Gastroesophageal sphincter (tissue), 4 donors: ENCODE measurements around the gene CORIN. TPM values are rescaled to one million over a fixed set of nuclear protein-coding genes. Genes with fewer than 3 reads are reported as not detected.
"Not testable (repeated sequence)": the region's sequence is repeated elsewhere in the genome, so short reads cannot be mapped to it uniquely, and the experiment has no call there.

Experiments
- ATAC-seq: fragments of 150-250 bp; one replicate; pipeline ENCODE4 v1.9.1; 2016; ENCODE audit warnings: mild to moderate bottlenecking, moderate library complexity
- H3K27ac ChIP-seq, 4 donors: fragments of 200-600 bp; sonication (generic) in 3 of 4; 1 replicate in 3 of 4; 2 replicates in 1 of 4; pipeline ENCODE4 v1.5.1; 2016 to 2019
- H3K27me3 ChIP-seq: fragments of 200-600 bp; sonication (generic); one replicate; pipeline ENCODE4 v1.5.1; 2019
- H3K36me3 ChIP-seq, 2 donors: fragments of 200-600 bp; sonication (generic); one replicate each; pipeline ENCODE4 v1.5.1; 2019; ENCODE audit warnings: control low read depth in 1 of 2
- H3K4me1 ChIP-seq, 3 donors: fragments of 200-600 bp; sonication (generic); 1 replicate in 2 of 3; 2 replicates in 1 of 3; pipeline ENCODE4 v1.5.1; 2016 to 2019; ENCODE audit warnings: control low read depth in 2 of 3
- H3K4me3 ChIP-seq, 2 donors: fragments of 200-600 bp; sonication (generic); one replicate each; pipeline ENCODE4 v1.5.1; 2019; ENCODE audit warnings: mild to moderate bottlenecking in 1 of 2, moderate library complexity in 1 of 2
- H3K9me3 ChIP-seq, 3 donors: fragments of 200-600 bp; sonication (generic); one replicate each; pipeline ENCODE4 v1.5.1; 2017 to 2019; ENCODE audit warnings: control low read depth in 2 of 3
- EP300 ChIP-seq: sonication (generic); formaldehyde crosslinking; IDR thresholded peaks from one replicate; pipeline ENCODE4 v1.6.1; 2017; ENCODE audit warnings: antibody characterized with exemption, mild to moderate bottlenecking
- POLR2A ChIP-seq, 2 donors: fragments of 450-650 bp; IDR thresholded peaks; one replicate each; pipeline ENCODE4 v1.6.1; 2017; ENCODE audit warnings: antibody characterized with exemption in 2 of 2, mild to moderate bottlenecking in 2 of 2, moderate library complexity in 1 of 2
- POLR2AphosphoS5 ChIP-seq: sonication (generic); formaldehyde crosslinking; IDR thresholded peaks from one replicate; pipeline ENCODE4 v1.6.1; 2017; ENCODE audit warnings: antibody characterized with exemption
- WGBS, 2 donors: methylation state at CpG; one replicate each; pipeline ENCODE4 v1.1.5; 2018; ENCODE audit warnings: low coverage in 1 of 2; 5-methylcytosine and 5-hydroxymethylcytosine counted together
- total RNA-seq, 4 donors: library from RNA; depleted of rRNA; stranded (reverse); fragments of >200 nt; gene quantifications; one replicate each; pipeline ENCODE4 v1.1.0, GENCODE V29; 2016
- TF ChIP-seq, protein P1 (sequence below), 4 experiments: fragments of 200-600 bp in 2 of 4; fragments of 450-650 bp in 2 of 4; sonication (generic) in 1 of 4; IDR thresholded peaks; one replicate each; pipeline ENCODE4 v1.5.1; 2017 to 2019; ENCODE audit warnings: antibody characterized with exemption in 4 of 4, mild to moderate bottlenecking in 2 of 4, moderate library complexity in 2 of 4

CORIN gene
- total RNA-seq, 4 donors from 2014 or later, result 0.47 to 3.3 (median 2.2) TPM

DNA sequence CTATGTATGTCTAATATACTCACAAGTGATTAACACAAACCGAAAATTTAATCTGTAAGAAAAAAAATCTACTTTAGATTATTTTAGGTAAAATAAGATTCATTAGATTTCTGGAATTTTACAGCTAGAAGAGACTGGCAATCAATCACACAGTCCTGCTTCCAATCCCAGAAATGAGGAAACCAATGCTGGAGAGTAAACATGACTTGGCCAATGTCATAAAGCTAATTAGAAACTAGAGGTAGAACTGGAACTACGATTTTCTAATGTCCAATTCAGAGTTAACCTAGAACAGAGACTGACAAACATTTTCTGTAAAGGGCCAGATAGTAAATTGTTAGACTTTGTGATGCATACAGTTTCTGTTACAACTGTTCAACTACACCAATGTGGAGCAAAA lies 123.6 kb downstream of the CORIN start:
- 47 to 64% methylated on average over 2 of the region's 2 CpGs for WGBS, 2 donors
- no peaks in the 10 kb centered on the region for H3K9me3 ChIP-seq
- ATAC-seq, result no peak
- no peaks in the 10 kb centered on the region for H3K36me3 ChIP-seq
- H3K4me3 ChIP-seq, result no peak overlapping the region
- no peaks in the 10 kb centered on the region for H3K4me1 ChIP-seq
- no peaks in the 10 kb centered on the region for H3K27me3 ChIP-seq
- no peak overlapping the region for H3K27ac ChIP-seq
- TF ChIP-seq EP300 (no peak), POLR2AphosphoS5 (no peak), POLR2A (IDR thresholded peaks at IDR 0.05) (no peak)
- TF ChIP-seq, protein P1, sequence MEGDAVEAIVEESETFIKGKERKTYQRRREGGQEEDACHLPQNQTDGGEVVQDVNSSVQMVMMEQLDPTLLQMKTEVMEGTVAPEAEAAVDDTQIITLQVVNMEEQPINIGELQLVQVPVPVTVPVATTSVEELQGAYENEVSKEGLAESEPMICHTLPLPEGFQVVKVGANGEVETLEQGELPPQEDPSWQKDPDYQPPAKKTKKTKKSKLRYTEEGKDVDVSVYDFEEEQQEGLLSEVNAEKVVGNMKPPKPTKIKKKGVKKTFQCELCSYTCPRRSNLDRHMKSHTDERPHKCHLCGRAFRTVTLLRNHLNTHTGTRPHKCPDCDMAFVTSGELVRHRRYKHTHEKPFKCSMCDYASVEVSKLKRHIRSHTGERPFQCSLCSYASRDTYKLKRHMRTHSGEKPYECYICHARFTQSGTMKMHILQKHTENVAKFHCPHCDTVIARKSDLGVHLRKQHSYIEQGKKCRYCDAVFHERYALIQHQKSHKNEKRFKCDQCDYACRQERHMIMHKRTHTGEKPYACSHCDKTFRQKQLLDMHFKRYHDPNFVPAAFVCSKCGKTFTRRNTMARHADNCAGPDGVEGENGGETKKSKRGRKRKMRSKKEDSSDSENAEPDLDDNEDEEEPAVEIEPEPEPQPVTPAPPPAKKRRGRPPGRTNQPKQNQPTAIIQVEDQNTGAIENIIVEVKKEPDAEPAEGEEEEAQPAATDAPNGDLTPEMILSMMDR (IDR thresholded peaks at IDR 0.05), result no peak

DNA sequence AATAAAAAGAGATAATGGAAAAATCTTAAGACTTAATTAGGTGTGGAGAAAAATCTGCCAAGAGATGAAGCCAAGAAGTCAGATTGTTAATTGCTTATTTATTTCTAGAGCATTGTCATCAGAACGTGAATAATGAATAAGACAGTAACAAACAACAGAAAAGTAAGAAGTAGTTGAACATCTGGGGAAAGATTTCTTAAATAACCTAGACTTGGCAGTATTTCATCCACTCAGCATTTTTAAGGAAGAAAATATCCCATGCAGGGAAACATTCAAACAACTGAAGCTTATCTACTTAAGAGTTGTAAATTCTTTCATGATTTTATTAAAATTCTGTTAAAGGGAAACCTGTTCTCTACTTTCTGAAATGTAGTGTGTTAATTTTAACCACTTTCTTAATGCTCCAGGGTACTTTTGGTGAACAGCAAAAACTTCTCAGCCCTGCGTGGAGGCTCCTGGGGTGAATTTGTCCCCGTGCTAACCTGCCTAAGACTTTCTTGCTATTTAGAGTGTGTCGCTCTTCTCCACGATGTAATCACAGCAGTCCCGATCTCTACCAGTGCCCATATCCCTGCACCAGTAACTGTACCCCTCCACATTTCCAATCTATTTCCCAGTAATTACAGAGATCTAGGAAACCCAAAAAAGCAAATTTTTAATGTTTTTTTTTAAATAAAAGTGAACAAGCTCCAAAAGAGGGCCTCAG lies 124.6 kb downstream of the CORIN start:
- WGBS, 2 donors, result 51 to 55% methylated on average over 6 of the region's 6 CpGs
- Histone ChIP-seq H3K27me3 (no peaks in the 10 kb centered on the region), H3K4me3 (no peak overlapping the region), H3K36me3 (no peaks in the 10 kb centered on the region), H3K9me3 (no peaks in the 10 kb centered on the region), H3K27ac (no peak overlapping the region), H3K4me1 (no peaks in the 10 kb centered on the region)
- ATAC-seq, result no peak
- TF ChIP-seq, protein P1 (IDR thresholded peaks at IDR 0.05), result no peak
- TF ChIP-seq POLR2AphosphoS5, result no peak
- no peak for TF ChIP-seq POLR2A (IDR thresholded peaks at IDR 0.05)
- TF ChIP-seq EP300, result no peak

DNA sequence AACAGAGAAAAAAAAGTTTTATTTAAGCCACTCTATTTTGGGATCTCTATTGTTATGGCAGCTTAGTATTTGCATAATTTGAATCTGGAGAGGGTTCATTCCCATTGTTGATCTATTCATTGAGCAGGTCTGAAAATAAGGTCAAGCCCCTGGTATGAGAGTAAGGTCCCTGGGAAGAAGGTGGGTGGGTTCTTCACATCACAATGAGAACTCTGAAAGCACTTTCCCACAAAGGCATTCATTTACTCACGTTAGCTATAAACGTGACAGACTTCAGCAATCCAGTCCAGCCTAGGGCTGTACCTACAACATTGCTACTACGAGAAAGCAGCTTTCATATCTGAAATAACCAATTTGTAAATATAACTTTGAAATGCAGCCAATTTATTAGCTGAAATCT lies 126.2 kb downstream of the CORIN start:
- H3K4me1 ChIP-seq, result no peaks in the 10 kb centered on the region
- no peaks in the 10 kb centered on the region for H3K9me3 ChIP-seq
- H3K36me3 ChIP-seq, result no peaks in the 10 kb centered on the region
- H3K27me3 ChIP-seq, result no peaks in the 10 kb centered on the region
- H3K4me3 ChIP-seq, result no peak overlapping the region
- no peak overlapping the region for H3K27ac ChIP-seq
- WGBS, 2 donors, result 57 to 59% methylated on average over 2 to 3 of the region's 3 CpGs
- TF ChIP-seq EP300 (no peak), POLR2A (IDR thresholded peaks at IDR 0.05) (no peak), POLR2AphosphoS5 (no peak)
- TF ChIP-seq, protein P1 (IDR thresholded peaks at IDR 0.05), result no peak
- ATAC-seq, result no peak

DNA sequence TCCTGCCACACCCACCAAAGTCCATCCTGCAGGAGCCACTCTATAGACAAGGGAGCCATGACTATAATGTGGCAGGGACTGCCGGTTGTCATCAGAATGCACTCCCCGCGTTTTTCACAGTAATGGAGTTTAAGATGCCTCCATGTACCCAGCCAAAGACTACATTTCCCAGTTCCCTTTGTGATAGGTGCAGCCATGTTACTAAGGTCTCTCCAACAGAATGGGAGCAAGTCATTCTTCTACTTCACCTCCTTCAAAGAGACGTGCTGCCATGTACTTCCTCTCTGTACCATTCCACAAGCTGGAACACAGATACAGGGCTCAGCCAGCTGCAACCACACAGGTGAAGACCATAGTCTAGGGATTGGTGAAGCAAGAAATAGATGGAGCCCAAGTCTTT lies 126.7 kb downstream of the CORIN start:
- Histone ChIP-seq H3K4me1 (no peaks in the 10 kb centered on the region), H3K4me3 (no peak overlapping the region), H3K9me3 (no peaks in the 10 kb centered on the region), H3K27ac (no peak overlapping the region), H3K36me3 (no peaks in the 10 kb centered on the region), H3K27me3 (no peaks in the 10 kb centered on the region)
- no peak for TF ChIP-seq POLR2A (IDR thresholded peaks at IDR 0.05)
- TF ChIP-seq, protein P1 (IDR thresholded peaks at IDR 0.05), result no peak
- TF ChIP-seq POLR2AphosphoS5, result no peak
- no peak for TF ChIP-seq EP300
- 40 to 94% methylated on average over 1 to 4 of the region's 4 CpGs for WGBS, 2 donors
- no peak for ATAC-seq

DNA sequence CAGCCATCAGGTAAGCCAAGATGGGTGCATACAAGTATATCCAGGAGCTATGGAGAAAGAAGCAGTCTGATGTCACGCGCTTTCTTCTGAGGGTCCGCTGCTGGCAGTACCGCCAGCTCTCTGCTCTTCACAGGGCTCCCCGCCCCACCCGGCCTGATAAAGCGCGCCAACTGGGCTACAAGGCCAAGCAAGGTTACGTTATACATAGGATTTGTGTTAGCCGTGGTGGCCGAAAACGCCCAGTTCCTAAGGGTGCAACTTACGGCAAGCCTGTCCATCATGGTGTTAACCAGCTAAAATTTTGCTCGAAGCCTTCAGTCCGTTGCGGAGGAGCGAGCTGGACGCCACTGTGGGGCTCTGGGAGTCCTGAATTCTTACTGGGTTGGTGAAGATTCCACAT lies 131.5 kb downstream of the CORIN start:
- WGBS, 2 donors, result 97% methylated on average over 12 of the region's 18 CpGs; no CpG with 5 or more reads in 1 of the 2 donors
- not testable (repeated sequence) for H3K36me3 ChIP-seq, H3K27me3 ChIP-seq, H3K9me3 ChIP-seq, H3K4me3 ChIP-seq, H3K27ac ChIP-seq, H3K4me1 ChIP-seq, ATAC-seq
